Endothelial cell of umbilical vein (primary cell): ENCODE data around the gene NODAL. TPM values are rescaled to one million over a fixed set of nuclear protein-coding genes. Genes with fewer than 3 reads are reported as not detected.

Experiments used
- BruUV-seq: library from RNA; stranded (reverse); fragments of 400-500 nt; replicated peaks from 2 replicates; lab custom pipeline; 2021; lab: Mats Ljungman, UMichigan
- CTCF ChIA-PET: fragments of 300-600, 350-600 bp; sonication (Branson Sonifier 250); formaldehyde crosslinking; loops from one replicate; lab custom pipeline; 2021; ENCODE audit warnings: antibody characterized with exemption, inconsistent platforms; lab: Charles Lee
- POLR2A ChIA-PET: fragments of 300-600, 350-600 bp; sonication (Branson Sonifier 250); formaldehyde crosslinking; loops from one replicate; lab custom pipeline; 2021; ENCODE audit warnings: antibody characterized with exemption, inconsistent platforms; lab: Charles Lee
- DNase-seq: peaks from one replicate; pipeline ENCODE4 v3.0.0-alpha.2; 2011; ENCODE audit warnings: low read depth, low spot score
- FAIRE-seq: peaks from 2 replicates; lab custom pipeline; 2011; peaks lifted over from hg19 to GRCh38; lab: Jason Lieb, UNC
- H2AFZ ChIP-seq: 2 replicates; pipeline ENCODE4 v1.6.0; 2012; ENCODE audit warnings: low read depth, low read length, control low read depth, inconsistent platforms
- H3K27ac ChIP-seq: 2 replicates; pipeline ENCODE4 v1.5.1; 2011; ENCODE audit warnings: low read depth, mild to moderate bottlenecking, control low read depth, low read length, moderate library complexity; ENCODE audit not compliant: insufficient read depth
- H3K27me3 ChIP-seq, 2 experiments: 2 replicates each; pipeline versions ENCODE4 v1.6.0 to v1.6.1; 2011; ENCODE audit warnings: low read length in 2 of 2, mixed read lengths in 1 of 2; ENCODE audit not compliant: control insufficient read depth in 2 of 2, insufficient read depth in 2 of 2
- H3K36me3 ChIP-seq, 2 experiments: 2 replicates in 1 of 2; 3 replicates in 1 of 2; pipeline ENCODE4 v1.5.1; 2011; ENCODE audit warnings: low read length in 2 of 2, mild to moderate bottlenecking in 1 of 2, moderate library complexity in 1 of 2; ENCODE audit not compliant: control insufficient read depth in 2 of 2, insufficient read depth in 2 of 2; ENCODE audit errors: extremely low read depth in 1 of 2
- H3K4me1 ChIP-seq: 3 replicates; pipeline ENCODE4 v1.5.1; 2011; ENCODE audit warnings: mild to moderate bottlenecking, low read length; ENCODE audit not compliant: control insufficient read depth, insufficient read depth; ENCODE audit errors: extremely low read depth
- H3K4me2 ChIP-seq: 2 replicates; pipeline ENCODE4 v1.6.1; 2011; ENCODE audit warnings: low read length, control low read depth, mixed read lengths; ENCODE audit not compliant: insufficient read depth
- H3K4me3 ChIP-seq, 3 experiments: fragments of 200-600 bp in 1 of 3; sonication (generic), shearing (Covaris generic) in 1 of 3; replicated peaks in 1 of 3; 2 replicates each; pipeline ENCODE4 v1.5.1; 2011 to 2016; ENCODE audit warnings: control low read depth in 3 of 3, low read length in 3 of 3, mild to moderate bottlenecking in 2 of 3, inconsistent platforms in 1 of 3, low read depth in 1 of 3, moderate library complexity in 1 of 3; ENCODE audit not compliant: insufficient read depth in 1 of 3
- H3K79me2 ChIP-seq: 2 replicates; pipeline ENCODE4 v1.6.0; 2012; ENCODE audit warnings: low read length, inconsistent platforms; ENCODE audit not compliant: control insufficient read depth, insufficient read depth
- H3K9ac ChIP-seq: replicated peaks from 2 replicates; pipeline ENCODE3; 2011; ENCODE audit warnings: low read length, control low read depth; ENCODE audit not compliant: insufficient read depth; ENCODE audit errors: extremely low read depth
- H3K9me1 ChIP-seq: replicated peaks from 3 replicates; pipeline ENCODE4 v1.6.0; 2011; ENCODE audit warnings: mild to moderate bottlenecking, low read length; ENCODE audit not compliant: control insufficient read depth, insufficient read depth; ENCODE audit errors: extremely low read depth
- H3K9me3 ChIP-seq: replicated peaks from 2 replicates; pipeline ENCODE4 v1.5.1; 2012; ENCODE audit warnings: low read length, inconsistent platforms; ENCODE audit not compliant: control insufficient read depth, insufficient read depth
- H4K20me1 ChIP-seq: replicated peaks from 2 replicates; pipeline ENCODE3; 2011; ENCODE audit warnings: mild to moderate bottlenecking, low read length; ENCODE audit not compliant: control insufficient read depth, insufficient read depth; ENCODE audit errors: extremely low read depth
- EZH2 ChIP-seq: IDR thresholded peaks from 2 replicates; pipeline ENCODE4 v1.6.1; 2012; ENCODE audit warnings: borderline replicate concordance, low read depth, mild to moderate bottlenecking, moderate library complexity, low read length, inconsistent platforms; ENCODE audit not compliant: severe bottlenecking
- FOS ChIP-seq: IDR thresholded peaks from 2 replicates; pipeline ENCODE4 v1.6.1; 2011; ENCODE audit warnings: mild to moderate bottlenecking, low read length, moderate library complexity, borderline replicate concordance; ENCODE audit not compliant: insufficient read depth
- GATA2 ChIP-seq: IDR thresholded peaks from 2 replicates; pipeline ENCODE4 v1.7.0; 2011; ENCODE audit warnings: low read depth, mild to moderate bottlenecking, moderate library complexity, mixed read lengths, low read length; ENCODE audit not compliant: insufficient read length, insufficient read depth
- JUN ChIP-seq: IDR thresholded peaks from 2 replicates; pipeline ENCODE4 v1.6.1; 2011; ENCODE audit warnings: borderline replicate concordance, low read depth; ENCODE audit not compliant: insufficient read length, insufficient read depth
- MYC ChIP-seq: IDR thresholded peaks from one replicate; pipeline ENCODE4 v1.6.1; 2011; ENCODE audit warnings: mild to moderate bottlenecking, low read depth, low read length
- POLR2A ChIP-seq: IDR thresholded peaks from 2 replicates; pipeline ENCODE4 v1.6.1; 2012; ENCODE audit warnings: low read depth, mild to moderate bottlenecking, control low read depth, low read length
- POLR2AphosphoS5 ChIP-seq: IDR thresholded peaks from 2 replicates; pipeline ENCODE4 v1.6.1; 2012; ENCODE audit warnings: low read depth, mild to moderate bottlenecking, control low read depth, low read length, moderate library complexity; ENCODE audit not compliant: insufficient read depth
- dilution Hi-C: fragments of 300-500 bp; cut with MboI; formaldehyde crosslinking; loops from one replicate; pipeline ENCODE4 v1.15.0; 2019; ENCODE audit warnings: low sequenced_read_pairs; ENCODE audit not compliant: extremely low pct_ligation_motif_present
- intact Hi-C: fragments of 100-400 bp; cut with micrococcal nuclease; formaldehyde crosslinking; loops from one replicate; pipeline ENCODE4 v1.10.0; 2022
- polyA plus RNA-seq, 4 experiments: library from polyadenylated mRNA; depleted of rRNA in 3 of 4; stranded (reverse) in 3 of 4; unstranded in 1 of 4; fragments of >200 nt; gene quantifications; 2 replicates each; pipeline versions ENCODE4 v1.2.1 to v1.2.3, GENCODE V29; 2011 to 2012; ENCODE audit warnings: missing spikeins in 1 of 4
- total RNA-seq: library from RNA; stranded (reverse); gene quantifications from 2 replicates; pipeline ENCODE4 v1.2.3, GENCODE V29; 2021
- TF ChIP-seq, protein P1 (sequence below), 2 donors: IDR thresholded peaks; 1 replicate in 1 of 2; 2 replicates in 1 of 2; pipeline ENCODE4 v1.5.1; 2011; ENCODE audit warnings: low read length in 2 of 2, mild to moderate bottlenecking in 2 of 2, moderate library complexity in 2 of 2, control low read depth in 1 of 2, inconsistent platforms in 1 of 2, low read depth in 1 of 2; ENCODE audit not compliant: insufficient read depth in 1 of 2; ENCODE audit errors: extremely low read depth in 1 of 2
- TF ChIP-seq, protein P2 (sequence below): IDR thresholded peaks from 2 replicates; pipeline ENCODE4 v1.6.1; 2011; ENCODE audit not compliant: insufficient read depth, insufficient read length

The NODAL gene
- total and polyA plus RNA-seq, 2 donors (not counting 3 experiments of a cell fraction or from before 2014, with no cell fraction given) = not detected

DNA sequence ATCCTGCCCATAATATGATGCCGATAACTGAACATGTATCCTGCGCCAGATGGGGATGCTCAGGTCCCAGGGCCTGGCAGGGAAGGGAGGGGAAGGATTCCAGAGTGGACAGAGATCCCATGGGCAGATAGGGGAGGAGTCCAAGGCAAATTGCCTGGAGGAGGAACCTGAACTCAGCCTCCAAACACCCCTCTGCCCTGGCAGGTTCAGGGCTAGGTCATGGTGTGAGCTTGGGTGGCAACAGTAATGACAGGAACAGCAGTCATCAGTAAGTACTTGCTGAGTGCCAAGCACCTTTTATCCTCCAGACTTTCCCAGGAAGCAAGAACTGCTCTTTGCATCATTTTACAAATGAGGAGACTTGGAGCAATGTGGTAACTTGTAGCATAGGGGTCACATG lies 33.3 kb upstream of the NODAL start:
- H3K9me3 ChIP-seq = no peaks in the 10 kb centered on the region
- dilution Hi-C loops (no loop called here), intact Hi-C loops (no loop called here)
- no peaks in the 10 kb centered on the region for H3K36me3 ChIP-seq
- BruUV-seq = no TSS peak
- H3K4me2 ChIP-seq = no peak overlapping the region
- ChIA-PET POLR2A (no interaction called here), CTCF (interaction anchor here (0.7 kb wide), 1 partner anchor 13 kb away, joined by 3 read pairs; no protein-coding TSS in a partner anchor)
- no peaks in the 10 kb centered on the region for H3K79me2 ChIP-seq
- TF ChIP-seq, protein P1, sequence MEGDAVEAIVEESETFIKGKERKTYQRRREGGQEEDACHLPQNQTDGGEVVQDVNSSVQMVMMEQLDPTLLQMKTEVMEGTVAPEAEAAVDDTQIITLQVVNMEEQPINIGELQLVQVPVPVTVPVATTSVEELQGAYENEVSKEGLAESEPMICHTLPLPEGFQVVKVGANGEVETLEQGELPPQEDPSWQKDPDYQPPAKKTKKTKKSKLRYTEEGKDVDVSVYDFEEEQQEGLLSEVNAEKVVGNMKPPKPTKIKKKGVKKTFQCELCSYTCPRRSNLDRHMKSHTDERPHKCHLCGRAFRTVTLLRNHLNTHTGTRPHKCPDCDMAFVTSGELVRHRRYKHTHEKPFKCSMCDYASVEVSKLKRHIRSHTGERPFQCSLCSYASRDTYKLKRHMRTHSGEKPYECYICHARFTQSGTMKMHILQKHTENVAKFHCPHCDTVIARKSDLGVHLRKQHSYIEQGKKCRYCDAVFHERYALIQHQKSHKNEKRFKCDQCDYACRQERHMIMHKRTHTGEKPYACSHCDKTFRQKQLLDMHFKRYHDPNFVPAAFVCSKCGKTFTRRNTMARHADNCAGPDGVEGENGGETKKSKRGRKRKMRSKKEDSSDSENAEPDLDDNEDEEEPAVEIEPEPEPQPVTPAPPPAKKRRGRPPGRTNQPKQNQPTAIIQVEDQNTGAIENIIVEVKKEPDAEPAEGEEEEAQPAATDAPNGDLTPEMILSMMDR (IDR thresholded peaks at IDR 0.05; ENCODE audit: extremely low read depth in 1 of 2, insufficient read depth in 1 of 2, low read depth in 1 of 2, low read length in 2 of 2) = no peak
- TF ChIP-seq FOS (no peak), JUN (no peak), POLR2AphosphoS5 (no peak), EZH2 (no peak), POLR2A (no peak), GATA2 (no peak), MYC (no peak)
- TF ChIP-seq, protein P2, sequence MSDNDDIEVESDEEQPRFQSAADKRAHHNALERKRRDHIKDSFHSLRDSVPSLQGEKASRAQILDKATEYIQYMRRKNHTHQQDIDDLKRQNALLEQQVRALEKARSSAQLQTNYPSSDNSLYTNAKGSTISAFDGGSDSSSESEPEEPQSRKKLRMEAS = no peak
- H3K9me1 ChIP-seq = no peaks in the 10 kb centered on the region
- peaks cover 0 to 4% of the 10 kb centered on the region in 2 experiments for H3K27me3 ChIP-seq
- H4K20me1 ChIP-seq = no peaks in the 10 kb centered on the region
- no peak overlapping the region for H3K4me3 ChIP-seq
- H2AFZ ChIP-seq = no peak overlapping the region
- FAIRE-seq (no peak), DNase-seq (no peak)
- no peak overlapping the region for H3K9ac ChIP-seq
- peaks cover 18% of the 10 kb centered on the region for H3K4me1 ChIP-seq
- H3K27ac ChIP-seq = no peak overlapping the region
